Cortex of kidney (tissue), 1 donor: Measurements from ENCODE around the gene ATP13A1.
"Not testable (repeated sequence)": the region's sequence is repeated elsewhere in the genome, so short reads cannot be mapped to it uniquely, and the experiment has no call there.

Experiments
- DNase-seq: peaks from one replicate; lab custom pipeline; 2025; lab: John Stamatoyannopoulos, UW

Gene ATP13A1

GRCh38 chr19:19663256-19664120 is at the start of gene ATP13A1:
Gene ATP13A1, minus strand, starts transcription at chr19:19663676. Its CDS starts 10 bp downstream, at chr19:19663666.
- DNase-seq, result no peak

DNA sequence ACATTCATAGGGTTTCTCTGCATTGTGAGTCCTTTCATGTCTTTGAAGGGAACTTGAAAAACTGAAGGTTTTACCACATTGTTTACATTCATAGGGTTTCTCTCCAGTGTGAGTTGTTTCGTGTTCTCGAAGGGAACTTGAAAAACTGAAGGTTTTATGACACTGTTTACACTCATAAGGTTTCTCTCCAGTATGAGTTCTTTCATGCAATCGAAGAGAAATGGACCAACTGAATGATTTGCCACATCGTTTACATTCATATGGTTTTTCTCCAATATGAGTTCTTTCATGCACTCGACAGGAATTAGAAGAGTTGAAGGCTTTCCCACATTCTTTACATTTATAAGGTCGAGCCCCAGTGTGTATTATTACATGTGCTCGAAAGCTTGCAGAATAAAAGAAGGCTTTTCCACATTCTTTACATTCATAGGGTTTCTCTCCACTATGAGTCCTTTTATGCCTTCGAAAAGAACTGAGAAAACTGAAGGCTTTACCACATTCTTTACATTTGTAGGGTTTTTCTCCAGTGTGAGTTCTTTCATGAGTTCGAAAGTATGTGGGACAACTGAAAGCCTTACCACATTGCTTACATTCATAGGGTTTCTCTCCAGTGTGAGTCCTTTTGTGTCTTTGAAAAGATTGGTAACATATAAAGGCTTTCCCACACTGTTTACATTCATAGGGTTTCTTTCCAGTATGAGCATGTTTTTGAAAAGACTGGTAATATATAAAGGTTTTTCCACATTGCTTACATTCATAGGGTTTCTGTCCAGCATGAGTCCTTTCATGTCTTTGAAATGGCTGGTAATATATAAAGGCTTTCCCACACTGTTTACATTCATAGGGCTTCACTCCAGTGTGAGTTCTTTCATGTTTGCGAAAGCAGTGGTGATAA is 48.7 kb upstream of the ATP13A1 start:
- no peak for DNase-seq

GRCh38 chr19:19711306-19711933 is 47.9 kb upstream of the ATP13A1 start:
- DNase-seq, result no peak

DNA sequence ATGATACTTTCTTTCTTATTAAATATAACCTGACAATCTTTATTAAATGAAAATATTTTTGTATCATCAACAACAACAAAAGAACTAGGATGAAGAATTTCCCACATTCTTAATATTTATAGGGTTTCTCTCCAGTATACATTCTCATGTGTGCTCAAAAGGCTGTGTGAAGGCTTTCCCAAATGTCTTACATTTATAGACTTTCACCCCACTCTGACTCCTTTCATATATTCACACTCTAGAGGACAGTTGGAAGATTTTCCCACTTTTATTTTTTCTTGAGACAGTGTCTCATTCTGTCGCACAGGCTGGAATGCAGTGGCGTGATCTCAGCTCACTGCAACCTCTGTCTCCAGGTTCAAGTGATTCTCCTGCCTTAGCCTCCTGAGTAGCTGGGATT is 47.0 kb upstream of the ATP13A1 start:
- no peak for DNase-seq

DNA sequence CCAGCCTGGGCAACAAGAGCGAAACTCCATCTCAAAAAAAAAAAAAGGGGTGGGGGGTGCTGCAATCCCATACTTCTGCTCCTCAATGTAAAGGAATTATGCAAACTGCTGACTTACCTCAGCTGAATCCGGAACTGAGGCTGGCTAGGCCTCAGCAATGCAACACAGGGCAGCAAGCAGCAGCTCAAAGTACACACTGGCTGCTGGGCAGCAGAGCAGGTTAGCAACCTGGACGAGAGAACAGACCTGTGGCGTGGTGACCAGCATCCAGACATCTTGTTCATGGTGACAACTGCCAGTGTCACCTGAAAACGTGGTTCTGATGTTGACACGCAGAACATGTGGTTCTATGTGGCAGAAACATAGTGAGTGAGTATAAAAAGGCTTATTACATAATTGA is 41.4 kb upstream of the ATP13A1 start:
- DNase-seq, result no peak

DNA sequence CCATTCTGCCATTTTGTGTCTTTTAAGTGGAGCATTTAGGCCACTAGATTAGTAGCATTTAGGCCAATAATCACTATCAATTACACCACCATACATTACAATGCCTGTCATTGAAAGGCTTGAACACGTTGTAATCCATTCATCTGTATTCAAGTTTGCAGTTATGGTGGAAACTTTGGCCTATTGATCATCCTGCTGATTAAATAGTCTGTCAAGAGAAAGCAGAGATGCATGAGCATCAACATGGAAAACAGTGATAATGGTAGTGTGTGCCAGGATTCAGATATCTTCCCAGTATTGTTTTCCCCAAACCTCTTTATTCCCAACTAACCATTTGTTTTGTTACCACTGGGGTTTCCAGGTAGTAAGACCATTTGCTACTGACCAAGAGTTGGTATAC is 37.0 kb upstream of the ATP13A1 start:
- not testable (repeated sequence) for DNase-seq

DNA sequence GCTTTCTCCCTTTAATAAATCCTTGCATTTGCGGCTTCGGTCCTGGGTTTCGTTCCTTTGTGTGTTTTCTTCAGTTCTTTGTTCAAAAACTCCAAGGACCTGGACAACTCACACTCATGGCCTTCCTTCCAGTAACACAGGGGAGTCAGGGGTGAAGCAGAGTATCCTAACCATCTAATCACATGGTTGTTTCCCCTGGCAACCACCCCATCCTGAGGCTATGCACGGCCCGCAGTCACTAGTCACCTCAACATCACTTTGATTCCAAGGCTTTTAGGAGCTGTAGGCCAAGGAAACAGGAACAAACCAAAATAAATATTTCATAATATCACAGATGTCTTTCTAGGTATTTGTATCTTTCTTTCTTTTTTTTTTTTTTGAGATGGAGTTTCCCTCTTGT is 34.1 kb upstream of the ATP13A1 start:
- no peak for DNase-seq

DNA sequence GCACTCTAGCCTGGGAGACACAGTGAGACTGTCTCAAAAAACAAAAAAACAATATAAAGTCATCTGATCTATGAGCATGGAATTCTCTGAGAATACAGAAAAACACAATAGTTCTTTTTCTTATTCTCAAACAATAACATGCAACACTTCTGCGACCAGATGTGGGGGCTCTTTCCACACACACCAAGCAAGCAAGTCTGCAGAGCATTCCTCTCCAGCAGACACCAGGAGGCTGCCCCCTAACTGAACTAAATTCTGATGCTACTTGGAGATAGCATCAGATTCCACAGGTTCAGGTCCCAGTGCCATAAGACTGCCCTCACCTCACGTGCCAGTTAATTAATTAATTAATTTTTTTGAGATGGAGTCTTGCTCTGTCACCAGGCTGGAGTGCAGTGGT is 32.9 kb upstream of the ATP13A1 start:
- DNase-seq, result no peak

GRCh38 chr19:19691683-19692082 is 28.2 kb upstream of the ATP13A1 start:
- DNase-seq, result no peak

- not testable (repeated sequence) for DNase-seq
Observed at GRCh38 chr19:19689023-19689422, 25.5 kb upstream of the ATP13A1 start.

DNA sequence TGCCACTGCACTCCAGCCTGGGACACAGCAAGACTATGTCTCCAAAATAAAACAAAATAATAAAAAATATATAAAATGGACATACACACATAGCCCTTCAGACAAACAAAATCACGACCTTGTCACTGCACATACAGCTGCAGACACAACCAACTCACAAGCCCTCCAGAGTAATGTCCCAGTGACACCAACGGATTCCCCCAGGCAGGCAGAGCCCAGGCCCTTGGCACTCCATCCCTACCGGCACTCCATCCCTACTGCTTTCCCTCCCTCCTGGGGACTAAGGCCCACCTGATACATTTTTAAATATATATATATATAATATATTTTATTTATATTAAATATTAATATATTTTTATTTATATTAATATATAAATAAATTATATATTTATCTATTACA is 23.6 kb upstream of the ATP13A1 start:
- DNase-seq, result no peak

DNA sequence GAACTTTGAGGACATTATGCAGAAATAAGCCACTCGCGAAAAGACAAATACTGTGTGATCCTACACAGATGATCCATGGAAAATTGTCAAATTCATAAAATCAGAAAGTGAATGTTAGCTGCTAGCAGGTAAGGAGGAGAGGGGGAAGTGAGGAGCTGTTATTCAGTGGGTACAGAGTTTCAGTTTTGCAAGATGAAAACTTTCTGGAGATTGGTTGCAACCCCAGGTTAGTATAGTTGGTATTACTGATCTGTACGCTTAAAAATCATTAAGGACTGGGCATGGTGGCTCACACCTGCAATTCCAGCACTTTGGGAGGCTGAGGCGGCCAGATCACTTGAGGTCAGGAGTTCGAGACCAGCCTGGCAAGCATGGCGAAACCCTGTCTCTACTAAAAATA is 23.1 kb upstream of the ATP13A1 start:
- DNase-seq, result no peak

GRCh38 chr19:19686119-19686518 is 22.6 kb upstream of the ATP13A1 start:
- DNase-seq, result not testable (repeated sequence)

- DNase-seq, result no peak
Observed at GRCh38 chr19:19679176-19680073, 15.9 kb upstream of the ATP13A1 start.

DNA sequence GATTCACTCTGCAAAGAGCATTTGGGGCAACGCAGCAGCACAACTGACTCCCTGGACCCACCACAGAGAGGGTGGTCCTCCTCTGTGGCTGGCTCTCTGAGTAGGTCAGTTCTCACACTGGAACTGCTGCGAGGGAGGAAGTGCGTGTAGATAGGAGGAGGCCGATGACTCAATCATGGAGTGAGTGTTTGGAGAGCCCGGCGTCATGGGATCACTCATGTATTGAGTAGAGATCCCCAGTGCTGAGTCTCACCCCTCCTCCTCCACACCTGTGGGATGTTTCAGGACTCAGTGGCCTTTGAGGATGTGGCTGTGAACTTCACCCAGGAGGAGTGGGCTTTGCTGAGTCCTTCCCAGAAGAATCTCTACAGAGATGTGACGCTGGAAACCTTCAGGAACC is 14.1 kb upstream of the ATP13A1 start:
- no peak for DNase-seq

DNA sequence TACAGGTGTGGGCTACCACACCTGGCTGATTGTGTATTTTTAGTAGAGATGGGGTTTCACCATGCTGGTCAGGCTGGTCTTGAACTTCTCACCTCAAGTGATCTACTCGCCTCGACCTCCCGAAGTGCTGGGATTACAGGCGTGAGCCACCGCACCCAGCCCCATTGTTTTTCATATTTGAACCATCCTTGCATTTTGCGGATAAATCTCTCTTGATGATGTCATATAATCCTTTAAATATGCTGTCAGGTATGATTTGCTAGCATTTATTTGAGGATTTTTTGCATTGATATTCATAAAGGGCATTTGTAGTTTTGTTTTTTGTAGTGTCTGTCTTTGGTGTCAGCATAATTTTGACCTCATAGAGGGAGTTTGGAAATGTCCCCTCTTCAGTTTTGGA is 10.8 kb upstream of the ATP13A1 start:
- no peak for DNase-seq

GRCh38 chr19:19672816-19673215 is 9.3 kb upstream of the ATP13A1 start:
- no peak for DNase-seq

DNA sequence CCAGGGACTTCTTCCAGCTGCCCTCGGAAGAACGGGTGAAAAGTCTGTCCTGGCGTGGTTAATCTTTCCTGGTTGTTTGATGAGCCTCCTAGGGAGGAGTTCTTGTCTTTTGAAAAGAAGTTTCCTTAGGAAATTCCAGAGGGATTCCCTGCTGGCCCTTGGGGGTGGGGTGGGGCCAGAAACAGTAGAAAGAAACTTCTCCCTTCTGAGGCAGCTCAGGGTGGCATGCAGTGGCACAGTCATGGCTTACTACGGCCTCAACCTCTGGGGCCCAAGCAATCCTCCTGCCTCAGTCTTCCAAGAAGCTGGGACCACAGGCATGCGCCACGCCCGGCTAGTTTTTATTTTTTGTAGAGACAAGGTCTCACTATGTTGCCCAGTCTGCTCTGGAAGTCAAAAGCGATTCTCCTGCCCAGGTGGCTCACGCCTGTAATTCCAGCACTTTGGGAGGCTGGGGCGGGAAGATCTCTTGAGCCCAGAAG is 6.6 kb upstream of the ATP13A1 start:
- DNase-seq, result no peak

GRCh38 chr19:19668230-19669012 is 4.9 kb upstream of the ATP13A1 start, which contains the start of gene ZNF101:
Gene ZNF101, plus strand, starts transcription at chr19:19668839. Its CDS starts 125 bp downstream, at chr19:19668964.
- no peak for DNase-seq

DNA sequence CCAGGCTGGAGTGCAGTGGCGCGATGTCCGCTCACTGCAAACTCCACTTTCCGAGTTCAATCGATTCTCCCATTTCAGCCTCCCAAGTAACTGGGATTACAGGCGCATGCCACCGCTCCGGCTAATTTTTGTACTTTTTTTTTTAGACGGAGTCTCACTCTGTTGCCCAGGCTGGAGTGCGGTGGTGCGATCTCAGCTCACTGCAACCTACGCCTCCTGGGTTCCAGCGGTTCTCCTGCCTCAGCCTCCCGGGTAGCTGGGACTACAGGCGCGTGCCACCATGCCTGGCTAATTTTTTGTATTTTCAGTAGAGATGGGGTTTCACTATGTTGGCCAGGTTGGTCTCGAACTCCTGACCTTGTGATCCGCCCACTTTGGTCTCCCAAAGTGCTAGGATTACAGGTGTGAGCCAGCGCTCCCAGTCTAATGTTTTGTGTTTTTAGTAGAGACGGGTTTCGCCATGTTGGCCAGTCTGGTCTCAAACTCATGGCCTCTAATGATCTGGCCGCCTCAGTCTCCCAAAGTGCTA is 2.0 kb upstream of the ATP13A1 start:
- DNase-seq, result not testable (repeated sequence)
